SH-SY5Y (cell line): ENCODE data around the gene BCLAF3.

Source experiments
- GATA2 ChIP-seq: IDR thresholded peaks from 2 replicates; pipeline ENCODE4 v1.6.1; 2011; ENCODE audit warnings: mild to moderate bottlenecking, low read depth, low read length
- GATA3 ChIP-seq: IDR thresholded peaks from 2 replicates; pipeline ENCODE4 v1.6.1; 2011; ENCODE audit warnings: low read depth, mild to moderate bottlenecking, low read length, moderate library complexity

DNA sequence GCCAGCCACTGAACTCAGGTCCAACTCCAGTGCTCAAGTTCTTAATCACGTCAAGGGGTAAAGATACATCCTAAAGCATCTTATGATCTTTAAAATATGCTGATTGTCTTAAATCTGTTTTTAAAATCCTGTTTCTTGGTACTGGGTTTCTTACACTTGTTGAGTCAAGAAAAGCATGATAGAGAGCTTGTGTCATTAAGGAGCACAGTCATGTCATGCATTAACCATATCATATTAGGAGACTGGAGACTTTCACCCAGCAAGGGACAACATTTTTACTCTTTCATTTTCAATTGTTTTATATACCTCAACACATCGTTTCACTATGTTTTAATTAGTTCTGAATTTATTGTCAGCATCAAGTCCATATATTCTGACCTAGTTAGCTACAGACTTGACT, 41.5 kb downstream of the BCLAF3 start:
- TF ChIP-seq GATA2 (no peak), GATA3 (no peak)
